Neural cell (in vitro differentiated cells): ENCODE results near the gene GRK1. TPM values are rescaled to one million over a fixed set of nuclear protein-coding genes. Genes with fewer than 3 reads are reported as not detected.
"Not testable (repeated sequence)": the region's sequence is repeated elsewhere in the genome, so short reads cannot be mapped to it uniquely, and the experiment has no call there.

ENCODE experiments used
- H2AFZ ChIP-seq: fragments of 200-600, 300-800 bp; sonication (generic), shearing (Covaris generic); 2 replicates; pipeline ENCODE4 v1.6.0; 2014; ENCODE audit warnings: low read depth, mild to moderate bottlenecking, antibody characterized with exemption, low read length, moderate library complexity
- H3F3A ChIP-seq: fragments of 200-600 bp; shearing (Covaris generic); 2 replicates; pipeline ENCODE4 v1.6.1; 2016; ENCODE audit warnings: mild to moderate bottlenecking, moderate library complexity, mixed read lengths, antibody characterized with exemption, low read length; ENCODE audit not compliant: insufficient read depth, poor library complexity, severe bottlenecking
- H3K27ac ChIP-seq: fragments of 200-600, 300-800 bp; sonication (generic), shearing (Covaris generic); 2 replicates; pipeline ENCODE4 v1.5.1; 2014; ENCODE audit warnings: mild to moderate bottlenecking, low read length, moderate library complexity
- H3K27me3 ChIP-seq: fragments of 300-800, 200-600 bp; sonication (generic), shearing (Covaris generic); 2 replicates; pipeline ENCODE4 v1.6.0; 2014; ENCODE audit warnings: mild to moderate bottlenecking, low read depth, low read length, moderate library complexity; ENCODE audit not compliant: insufficient read depth
- H3K36me3 ChIP-seq: fragments of 300-800, 200-600 bp; sonication (generic), shearing (Covaris generic); 2 replicates; pipeline ENCODE4 v1.5.1; 2014; ENCODE audit warnings: mild to moderate bottlenecking, antibody characterized with exemption, low read length, moderate library complexity; ENCODE audit not compliant: insufficient read depth
- H3K4me2 ChIP-seq: fragments of 300-800, 200-600 bp; sonication (generic), shearing (Covaris generic); 2 replicates; pipeline ENCODE4 v1.6.0; 2014; ENCODE audit warnings: mild to moderate bottlenecking, low read length
- H3K4me3 ChIP-seq: fragments of 300-800, 200-600 bp; sonication (generic), shearing (Covaris generic); 2 replicates; pipeline ENCODE4 v1.5.1; 2014; ENCODE audit warnings: mild to moderate bottlenecking, low read length, moderate library complexity
- H3K79me2 ChIP-seq: fragments of 200-600 bp; shearing (Covaris generic); replicated peaks from 2 replicates; pipeline ENCODE4 v1.6.0; 2014; ENCODE audit warnings: mild to moderate bottlenecking, low read length, moderate library complexity; ENCODE audit not compliant: insufficient read depth
- H3K9ac ChIP-seq: fragments of 300-800, 200-600 bp; sonication (generic), shearing (Covaris generic); 2 replicates; pipeline ENCODE4 v1.6.1; 2016; ENCODE audit warnings: mild to moderate bottlenecking, low read length, mixed read lengths
- H3K9me2 ChIP-seq: fragments of 200-600 bp; shearing (Covaris generic); 2 replicates; pipeline ENCODE4 v1.6.1; 2016; ENCODE audit warnings: mild to moderate bottlenecking, low read length, mixed read lengths; ENCODE audit not compliant: insufficient read depth
- H3K9me3 ChIP-seq: fragments of 200-600, 300-800 bp; sonication (generic), shearing (Covaris generic); 2 replicates; pipeline ENCODE4 v1.6.1; 2016; ENCODE audit warnings: mild to moderate bottlenecking, mixed run types, low read length, moderate library complexity, mixed read lengths
- H4K20me1 ChIP-seq: fragments of 200-600 bp; shearing (Covaris generic); 2 replicates; pipeline ENCODE4 v1.6.1; 2016; ENCODE audit warnings: mild to moderate bottlenecking, mixed run types; ENCODE audit not compliant: insufficient read depth
- EP300 ChIP-seq: fragments of 450-650 bp; conservative IDR thresholded peaks from 2 replicates; pipeline ENCODE4 v1.6.1; 2014; ENCODE audit warnings: antibody characterized with exemption, mild to moderate bottlenecking, moderate library complexity; ENCODE audit not compliant: poor library complexity, severe bottlenecking
- EZH2 ChIP-seq: fragments of 200-600, 300-800 bp; shearing (Covaris generic), sonication (generic); IDR thresholded peaks from 2 replicates; pipeline ENCODE4 v1.6.1; 2014; ENCODE audit warnings: antibody characterized with exemption, low read length, borderline replicate concordance, mild to moderate bottlenecking; ENCODE audit not compliant: insufficient read depth, poor library complexity, severe bottlenecking
- MXI1 ChIP-seq: fragments of 450-650 bp; conservative IDR thresholded peaks from 2 replicates; pipeline ENCODE4 v1.6.1; 2014; ENCODE audit warnings: antibody characterized with exemption, mild to moderate bottlenecking; ENCODE audit not compliant: poor library complexity, severe bottlenecking
- POLR2AphosphoS5 ChIP-seq: IDR thresholded peaks from 2 replicates; pipeline ENCODE4 v1.6.1; 2012
- RAD21 ChIP-seq: fragments of 450-650 bp; conservative IDR thresholded peaks from 2 replicates; pipeline ENCODE4 v1.6.1; 2014; ENCODE audit warnings: antibody characterized with exemption, mild to moderate bottlenecking, moderate library complexity
- SMC3 ChIP-seq: fragments of 450-650 bp; conservative IDR thresholded peaks from 2 replicates; pipeline ENCODE4 v1.6.1; 2014; ENCODE audit warnings: antibody characterized with exemption, mild to moderate bottlenecking, moderate library complexity; ENCODE audit not compliant: poor library complexity
- TAF1 ChIP-seq: IDR thresholded peaks from 2 replicates; pipeline ENCODE4 v1.6.1; 2012; ENCODE audit warnings: low read depth
- polyA plus RNA-seq: library from polyadenylated mRNA; depleted of rRNA; stranded (reverse); fragments of >200 nt; gene quantifications from 2 replicates; pipeline ENCODE4 v1.2.3, GENCODE V29; 2014
- TF ChIP-seq, protein P1 (sequence below): fragments of 450-650 bp; IDR thresholded peaks from 2 replicates; pipeline ENCODE4 v1.5.1; 2014; ENCODE audit warnings: antibody characterized with exemption, mild to moderate bottlenecking, moderate library complexity; ENCODE audit not compliant: poor library complexity, severe bottlenecking
- TF ChIP-seq, protein P2 (sequence below): IDR thresholded peaks from 2 replicates; pipeline ENCODE4 v1.6.1; 2012; ENCODE audit warnings: borderline replicate concordance

GRK1 gene
- polyA plus RNA-seq, 1 donor from 2014 or later: 0.06 TPM

DNA sequence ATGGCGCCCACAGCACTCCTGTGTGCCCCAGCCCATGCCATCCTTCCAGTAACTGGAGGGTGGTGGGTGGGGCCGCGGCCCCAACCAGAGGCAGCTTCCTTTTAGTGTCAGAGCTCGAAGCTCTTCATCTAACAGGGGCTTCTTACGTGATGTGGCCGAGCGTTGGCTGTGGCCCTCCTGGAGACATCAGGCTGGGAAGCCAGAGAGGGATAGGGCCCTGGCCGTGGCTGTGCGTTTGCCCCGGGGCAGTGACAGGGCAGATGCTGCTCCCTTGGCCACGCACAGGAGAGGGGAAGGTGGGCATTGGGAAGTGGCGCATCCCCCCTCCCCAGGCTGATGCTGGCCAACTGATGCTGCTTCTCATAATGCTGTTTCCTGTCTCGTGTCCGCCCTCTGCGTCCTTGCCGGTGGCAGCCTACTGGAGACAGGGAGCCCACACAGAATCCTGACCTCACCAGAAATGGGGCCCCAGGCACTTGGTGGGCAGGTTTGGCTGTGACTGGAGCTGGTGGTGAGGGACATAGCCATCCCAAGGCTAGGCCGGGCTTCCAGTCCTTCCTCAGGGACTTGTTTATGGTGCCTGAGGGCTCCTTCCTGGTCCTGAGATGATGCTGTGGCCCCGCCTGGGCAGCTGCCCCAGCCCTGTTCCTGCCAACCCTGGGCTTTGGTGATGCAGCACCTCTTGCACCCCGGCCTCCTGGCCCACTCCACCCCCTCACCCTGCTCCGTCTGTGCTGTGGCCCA is 43.4 kb upstream of the GRK1 start:
- Histone ChIP-seq H3K79me2 (no peaks in the 10 kb centered on the region), H3K9me3 (no peaks in the 10 kb centered on the region), H2AFZ (no peak overlapping the region), H3K9ac (no peak overlapping the region), H3K4me3 (no peak overlapping the region), H3K27me3 (no peaks in the 10 kb centered on the region), H3K9me2 (no peaks in the 10 kb centered on the region), H4K20me1 (no peaks in the 10 kb centered on the region), H3F3A (no peaks in the 10 kb centered on the region), H3K36me3 (no peaks in the 10 kb centered on the region), H3K27ac (no peak overlapping the region), H3K4me2 (no peak overlapping the region)
- no peak for TF ChIP-seq TAF1
- no peak for TF ChIP-seq SMC3
- TF ChIP-seq MXI1: no peak
- no peak for TF ChIP-seq EZH2
- TF ChIP-seq, protein P1, sequence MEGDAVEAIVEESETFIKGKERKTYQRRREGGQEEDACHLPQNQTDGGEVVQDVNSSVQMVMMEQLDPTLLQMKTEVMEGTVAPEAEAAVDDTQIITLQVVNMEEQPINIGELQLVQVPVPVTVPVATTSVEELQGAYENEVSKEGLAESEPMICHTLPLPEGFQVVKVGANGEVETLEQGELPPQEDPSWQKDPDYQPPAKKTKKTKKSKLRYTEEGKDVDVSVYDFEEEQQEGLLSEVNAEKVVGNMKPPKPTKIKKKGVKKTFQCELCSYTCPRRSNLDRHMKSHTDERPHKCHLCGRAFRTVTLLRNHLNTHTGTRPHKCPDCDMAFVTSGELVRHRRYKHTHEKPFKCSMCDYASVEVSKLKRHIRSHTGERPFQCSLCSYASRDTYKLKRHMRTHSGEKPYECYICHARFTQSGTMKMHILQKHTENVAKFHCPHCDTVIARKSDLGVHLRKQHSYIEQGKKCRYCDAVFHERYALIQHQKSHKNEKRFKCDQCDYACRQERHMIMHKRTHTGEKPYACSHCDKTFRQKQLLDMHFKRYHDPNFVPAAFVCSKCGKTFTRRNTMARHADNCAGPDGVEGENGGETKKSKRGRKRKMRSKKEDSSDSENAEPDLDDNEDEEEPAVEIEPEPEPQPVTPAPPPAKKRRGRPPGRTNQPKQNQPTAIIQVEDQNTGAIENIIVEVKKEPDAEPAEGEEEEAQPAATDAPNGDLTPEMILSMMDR: no peak
- no peak for TF ChIP-seq RAD21

DNA sequence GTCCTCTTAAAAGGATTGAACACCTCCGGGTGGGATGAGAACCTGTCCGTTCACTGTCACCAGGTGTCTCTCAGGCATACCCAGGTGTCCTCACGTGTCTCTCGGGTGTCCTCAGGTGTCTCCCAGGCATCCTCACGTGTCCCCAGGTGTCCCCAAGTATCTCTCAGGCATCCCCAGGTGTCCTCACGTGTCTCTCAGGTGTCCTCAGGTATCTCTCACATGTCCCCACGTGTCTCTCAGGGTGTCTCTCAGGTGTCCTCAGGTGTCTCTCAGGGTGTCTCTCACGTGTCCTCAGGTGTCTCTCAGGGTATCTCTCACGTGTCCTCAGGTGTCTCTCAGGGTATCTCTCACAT is 42.8 kb upstream of the GRK1 start:
- Histone ChIP-seq H3K4me2 (no peak overlapping the region), H3K27me3 (no peaks in the 10 kb centered on the region), H3K9me3 (no peaks in the 10 kb centered on the region), H3K9me2 (no peaks in the 10 kb centered on the region), H3K9ac (no peak overlapping the region), H3K79me2 (no peaks in the 10 kb centered on the region), H4K20me1 (no peaks in the 10 kb centered on the region), H3F3A (no peaks in the 10 kb centered on the region), H3K4me3 (no peak overlapping the region), H2AFZ (no peak overlapping the region), H3K27ac (no peak overlapping the region), H3K36me3 (no peaks in the 10 kb centered on the region)
- TF ChIP-seq, protein P2, sequence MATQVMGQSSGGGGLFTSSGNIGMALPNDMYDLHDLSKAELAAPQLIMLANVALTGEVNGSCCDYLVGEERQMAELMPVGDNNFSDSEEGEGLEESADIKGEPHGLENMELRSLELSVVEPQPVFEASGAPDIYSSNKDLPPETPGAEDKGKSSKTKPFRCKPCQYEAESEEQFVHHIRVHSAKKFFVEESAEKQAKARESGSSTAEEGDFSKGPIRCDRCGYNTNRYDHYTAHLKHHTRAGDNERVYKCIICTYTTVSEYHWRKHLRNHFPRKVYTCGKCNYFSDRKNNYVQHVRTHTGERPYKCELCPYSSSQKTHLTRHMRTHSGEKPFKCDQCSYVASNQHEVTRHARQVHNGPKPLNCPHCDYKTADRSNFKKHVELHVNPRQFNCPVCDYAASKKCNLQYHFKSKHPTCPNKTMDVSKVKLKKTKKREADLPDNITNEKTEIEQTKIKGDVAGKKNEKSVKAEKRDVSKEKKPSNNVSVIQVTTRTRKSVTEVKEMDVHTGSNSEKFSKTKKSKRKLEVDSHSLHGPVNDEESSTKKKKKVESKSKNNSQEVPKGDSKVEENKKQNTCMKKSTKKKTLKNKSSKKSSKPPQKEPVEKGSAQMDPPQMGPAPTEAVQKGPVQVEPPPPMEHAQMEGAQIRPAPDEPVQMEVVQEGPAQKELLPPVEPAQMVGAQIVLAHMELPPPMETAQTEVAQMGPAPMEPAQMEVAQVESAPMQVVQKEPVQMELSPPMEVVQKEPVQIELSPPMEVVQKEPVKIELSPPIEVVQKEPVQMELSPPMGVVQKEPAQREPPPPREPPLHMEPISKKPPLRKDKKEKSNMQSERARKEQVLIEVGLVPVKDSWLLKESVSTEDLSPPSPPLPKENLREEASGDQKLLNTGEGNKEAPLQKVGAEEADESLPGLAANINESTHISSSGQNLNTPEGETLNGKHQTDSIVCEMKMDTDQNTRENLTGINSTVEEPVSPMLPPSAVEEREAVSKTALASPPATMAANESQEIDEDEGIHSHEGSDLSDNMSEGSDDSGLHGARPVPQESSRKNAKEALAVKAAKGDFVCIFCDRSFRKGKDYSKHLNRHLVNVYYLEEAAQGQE: no peak
- TF ChIP-seq EZH2 (no peak), MXI1 (no peak), RAD21 (no peak), EP300 (no peak), SMC3 (no peak), TAF1 (no peak), POLR2AphosphoS5 (no peak)
- TF ChIP-seq, protein P1: no peak

DNA sequence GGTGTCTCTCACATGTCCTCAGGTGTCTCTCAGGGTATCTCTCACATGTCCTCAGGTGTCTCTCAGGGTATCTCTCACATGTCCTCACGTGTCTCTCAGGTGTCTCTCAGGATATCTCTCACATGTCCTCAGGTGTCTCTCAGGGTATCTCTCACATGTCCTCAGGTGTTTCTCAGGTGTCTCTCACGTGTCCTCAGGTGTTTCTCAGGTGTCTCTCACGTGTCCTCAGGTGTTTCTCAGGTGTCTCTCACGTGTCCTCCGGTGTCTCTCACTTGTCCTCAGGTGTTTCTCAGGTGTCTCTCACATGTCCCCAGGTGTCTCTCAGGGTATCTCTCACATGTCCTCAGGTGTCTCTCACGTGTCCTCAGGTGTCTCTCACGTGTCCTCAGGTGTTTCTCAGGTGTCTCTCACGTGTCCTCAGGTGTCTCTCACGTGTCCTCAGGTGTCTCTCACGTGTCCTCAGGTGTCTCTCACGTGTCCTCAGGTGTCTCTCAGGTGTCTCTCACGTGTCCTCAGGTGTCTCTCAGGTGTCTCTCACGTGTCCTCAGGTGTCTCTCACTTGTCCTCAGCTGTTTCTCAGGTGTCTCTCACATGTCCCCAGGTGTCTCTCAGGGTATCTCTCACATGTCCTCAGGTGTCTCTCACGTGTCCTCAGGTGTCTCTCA is 42.2 kb upstream of the GRK1 start:
- H3K27me3 ChIP-seq, H3K36me3 ChIP-seq, H2AFZ ChIP-seq, H3F3A ChIP-seq, H3K27ac ChIP-seq, H3K9me2 ChIP-seq, H3K4me3 ChIP-seq, H3K9ac ChIP-seq, H3K79me2 ChIP-seq, H3K4me2 ChIP-seq, H4K20me1 ChIP-seq, H3K9me3 ChIP-seq: not testable (repeated sequence)
